Small intestine (tissue), 7 donors: ENCODE results near the gene PACRG. TPM values are rescaled to one million over a fixed set of nuclear protein-coding genes. Genes with fewer than 3 reads are reported as not detected.
"Not testable (repeated sequence)": the region's sequence is repeated elsewhere in the genome, so short reads cannot be mapped to it uniquely, and the experiment has no call there.

ENCODE experiments used
- DNase-seq, 2 donors: peaks; one replicate each; pipeline versions ENCODE4 v3.0.0 to v3.0.0-alpha.2; 2013
- FAIRE-seq: peaks from 2 replicates; lab custom pipeline; 2012; peaks lifted over from hg19 to GRCh38; lab: Jason Lieb, UNC
- H3K27ac ChIP-seq, 3 donors: one replicate each; pipeline ENCODE4 v1.5.1; 2013; ENCODE audit warnings: low read length in 2 of 3, mild to moderate bottlenecking in 2 of 3, control low read depth in 1 of 3, inconsistent platforms in 1 of 3, low read depth in 1 of 3, moderate library complexity in 1 of 3
- H3K27me3 ChIP-seq, 3 donors: one replicate each; pipeline ENCODE4 v1.6.1; 2013; ENCODE audit warnings: low read length in 3 of 3, inconsistent platforms in 1 of 3; ENCODE audit not compliant: control insufficient read depth in 3 of 3, insufficient read depth in 3 of 3
- H3K36me3 ChIP-seq, 3 donors: one replicate each; pipeline ENCODE4 v1.6.1; 2013; ENCODE audit warnings: low read length in 3 of 3, inconsistent platforms in 1 of 3, low read depth in 1 of 3, mild to moderate bottlenecking in 1 of 3, moderate library complexity in 1 of 3; ENCODE audit not compliant: control insufficient read depth in 3 of 3, insufficient read depth in 2 of 3
- H3K4me1 ChIP-seq, 3 donors: one replicate each; pipeline ENCODE4 v1.6.1; 2013; ENCODE audit warnings: low read length in 2 of 3, inconsistent platforms in 1 of 3, low read depth in 1 of 3, mild to moderate bottlenecking in 1 of 3, moderate library complexity in 1 of 3; ENCODE audit not compliant: control insufficient read depth in 3 of 3, insufficient read depth in 2 of 3
- H3K4me3 ChIP-seq, 3 donors: one replicate each; pipeline ENCODE4 v1.5.1; 2013; ENCODE audit warnings: low read length in 3 of 3, control low read depth in 1 of 3, inconsistent platforms in 1 of 3, low read depth in 1 of 3, mild to moderate bottlenecking in 1 of 3, moderate library complexity in 1 of 3
- H3K9me3 ChIP-seq, 2 donors: one replicate each; pipeline ENCODE4 v1.6.1; 2013; ENCODE audit warnings: low read depth in 1 of 2, low read length in 1 of 2; ENCODE audit not compliant: control insufficient read depth in 2 of 2, insufficient read depth in 1 of 2
- WGBS, 3 donors: extraction: QIAGEN DNeasy Blood & Tissue Kit; methylation state at CpG; one replicate each; pipeline ENCODE4 v1.1.7; 2013; 5-methylcytosine and 5-hydroxymethylcytosine counted together
- polyA plus RNA-seq, 4 donors: library from polyadenylated mRNA; stranded (reverse) in 3 of 4; unstranded in 1 of 4; fragments of 200-250 nt in 3 of 4; fragments of 120-200 nt in 1 of 4; gene quantifications; one replicate each; pipeline versions ENCODE4 v1.2.1 to v1.2.3, GENCODE V29; 2013
- donor health status: healthy with polysubstance abuse.
- donor health status: control.
- donor health status: control.
- donor health status: Bipolar disorder and iron deficiency.
- donor health status: healthy.

The PACRG gene
- polyA plus RNA-seq, 4 donors = 0.49 to 1.5 TPM; not detected in 2

- not testable (repeated sequence) for H3K36me3 ChIP-seq, H3K4me3 ChIP-seq, DNase-seq, H3K9me3 ChIP-seq, H3K27ac ChIP-seq, FAIRE-seq, H3K27me3 ChIP-seq, H3K4me1 ChIP-seq
- 84 to 91% (median 87%) methylated on average over 12 of the region's 12 CpGs for WGBS, 3 donors
These were observed 589.2 kb downstream of the PACRG start for GRCh38 chr6:163316866-163317495.

GRCh38 chr6:163318071-163318786, 590.5 kb downstream of the PACRG start:
- FAIRE-seq = no peak
- Histone ChIP-seq H3K4me3 (no peak overlapping the region), H3K36me3 (no peaks in the 10 kb centered on the region)

GRCh38 chr6:163319609-163320366, 592.0 kb downstream of the PACRG start:
- H3K27ac ChIP-seq = no peak overlapping the region
- H3K27me3 ChIP-seq = peaks cover 0 to 2% (median 0%) of the 10 kb centered on the region in 3 donors
- no peaks in the 10 kb centered on the region for H3K36me3 ChIP-seq
- no peaks in the 10 kb centered on the region for H3K9me3 ChIP-seq
- H3K4me1 ChIP-seq = no peaks in the 10 kb centered on the region
- no peak for FAIRE-seq
- no peak for DNase-seq
- H3K4me3 ChIP-seq = no peak overlapping the region
- WGBS, 3 donors = 79 to 86% (median 86%) methylated on average over 10 of the region's 10 CpGs

More at GRCh38 chr6:163318071-163318786, 590.5 kb downstream of the PACRG start:
- peaks cover 0 to 8% (median 0%) of the 10 kb centered on the region in 3 donors for H3K27me3 ChIP-seq
- H3K27ac ChIP-seq = no peak overlapping the region
- H3K4me1 ChIP-seq = no peaks in the 10 kb centered on the region
- H3K9me3 ChIP-seq = no peaks in the 10 kb centered on the region
- WGBS, 3 donors = 75 to 88% (median 79%) methylated on average over 13 of the region's 13 CpGs
- DNase-seq = no peak

GRCh38 chr6:163320402-163320801, 592.6 kb downstream of the PACRG start:
- WGBS, 3 donors = 59 to 78% (median 67%) methylated on average over 3 of the region's 3 CpGs
- H3K36me3 ChIP-seq = no peaks in the 10 kb centered on the region
- H3K27me3 ChIP-seq = peaks cover 0 to 7% (median 0%) of the 10 kb centered on the region in 3 donors
- H3K27ac ChIP-seq = no peak overlapping the region
- no peak for DNase-seq
- H3K9me3 ChIP-seq = no peaks in the 10 kb centered on the region
- no peaks in the 10 kb centered on the region for H3K4me1 ChIP-seq
- no peak for FAIRE-seq
- H3K4me3 ChIP-seq = no peak overlapping the region

- Histone ChIP-seq H3K4me3 (no peak overlapping the region), H3K27me3 (peaks cover 0 to 8% (median 0%) of the 10 kb centered on the region in 3 donors), H3K36me3 (no peaks in the 10 kb centered on the region), H3K4me1 (no peaks in the 10 kb centered on the region), H3K9me3 (no peaks in the 10 kb centered on the region), H3K27ac (no peak overlapping the region)
- FAIRE-seq (no peak), DNase-seq (no peak)
- WGBS, 3 donors = 22 to 45% (median 32%) methylated on average over 2 of the region's 2 CpGs
These were observed 593.0 kb downstream of the PACRG start for GRCh38 chr6:163320804-163321203.

- H3K27ac ChIP-seq = no peak overlapping the region
- peaks cover 0 to 8% (median 0%) of the 10 kb centered on the region in 3 donors for H3K27me3 ChIP-seq
- 78 to 97% (median 95%) methylated on average over 18 of the region's 18 CpGs for WGBS, 3 donors
- no peak for FAIRE-seq
- no peaks in the 10 kb centered on the region for H3K36me3 ChIP-seq
- H3K4me1 ChIP-seq = no peaks in the 10 kb centered on the region
- H3K9me3 ChIP-seq = no peaks in the 10 kb centered on the region
- no peak overlapping the region for H3K4me3 ChIP-seq
- no peak for DNase-seq
These were observed 593.9 kb downstream of the PACRG start for GRCh38 chr6:163321717-163322116.

- no peak for FAIRE-seq
- no peak overlapping the region for H3K4me3 ChIP-seq
These were observed 595.5 kb downstream of the PACRG start for GRCh38 chr6:163323274-163323673.

GRCh38 chr6:163323705-163324104, 595.9 kb downstream of the PACRG start:
- Histone ChIP-seq H3K4me3 (no peak overlapping the region), H3K27me3 (peaks cover 0 to 8% (median 0%) of the 10 kb centered on the region in 3 donors), H3K9me3 (peaks cover 0 to 3% of the 10 kb centered on the region in 2 donors), H3K4me1 (no peaks in the 10 kb centered on the region), H3K27ac (no peak overlapping the region), H3K36me3 (no peaks in the 10 kb centered on the region)
- DNase-seq (no peak), FAIRE-seq (no peak)
- WGBS, 3 donors = 77 to 81% (median 78%) methylated on average over 7 of the region's 7 CpGs

More at GRCh38 chr6:163323274-163323673, 595.5 kb downstream of the PACRG start:
- H3K9me3 ChIP-seq = peaks cover 0 to 3% of the 10 kb centered on the region in 2 donors
- H3K27ac ChIP-seq = no peak overlapping the region
- H3K27me3 ChIP-seq = peaks cover 0 to 8% (median 0%) of the 10 kb centered on the region in 3 donors
- 92 to 95% (median 94%) methylated on average over 13 of the region's 13 CpGs for WGBS, 3 donors
- no peaks in the 10 kb centered on the region for H3K4me1 ChIP-seq
- no peaks in the 10 kb centered on the region for H3K36me3 ChIP-seq
- no peak for DNase-seq
